HCT116 (cell line): Measurements from ENCODE around the gene GAK.

ENCODE experiments used
- EZH2phosphoT487 ChIP-seq: fragments of 200-600 bp; IDR thresholded peaks from 2 replicates; pipeline ENCODE4 v1.6.1; 2018; ENCODE audit warnings: antibody characterized with exemption, borderline replicate concordance
- POLR2AphosphoS5 ChIP-seq: IDR thresholded peaks from 2 replicates; pipeline ENCODE4 v1.6.1; 2011; ENCODE audit warnings: mild to moderate bottlenecking, low read depth, low read length, moderate library complexity
- RAD21 ChIP-seq: IDR thresholded peaks from 2 replicates; pipeline ENCODE4 v1.6.1; 2012; ENCODE audit warnings: low read depth, mild to moderate bottlenecking
- REST ChIP-seq: IDR thresholded peaks from 2 replicates; pipeline ENCODE4 v1.6.1; 2012; ENCODE audit warnings: low read depth
- SIN3A ChIP-seq: IDR thresholded peaks from 2 replicates; pipeline ENCODE4 v1.6.1; 2012; ENCODE audit warnings: low read depth
- SP1 ChIP-seq: IDR thresholded peaks from 2 replicates; pipeline ENCODE4 v1.6.1; 2012; ENCODE audit warnings: low read depth
- YY1 ChIP-seq: IDR thresholded peaks from 2 replicates; pipeline ENCODE4 v1.6.1; 2011; ENCODE audit warnings: low read length, low read depth, moderate library complexity, mild to moderate bottlenecking; ENCODE audit not compliant: insufficient replicate concordance; ENCODE audit errors: extremely low read depth
- TF ChIP-seq, protein P1 (sequence below), 3 experiments: fragments of 200-600 bp in 1 of 3; sonication (generic) in 1 of 3; IDR thresholded peaks in 2 of 3; conservative IDR thresholded peaks in 1 of 3; 2 replicates each; pipeline ENCODE4 v1.5.1; 2012 to 2017; ENCODE audit warnings: low read depth in 2 of 3, low read length in 2 of 3, antibody characterized with exemption in 1 of 3, borderline replicate concordance in 1 of 3, control low read depth in 1 of 3, mild to moderate bottlenecking in 1 of 3, mixed read lengths in 1 of 3, mixed run types in 1 of 3, moderate library complexity in 1 of 3; ENCODE audit not compliant: insufficient read depth in 1 of 3
- TF ChIP-seq, protein P2 (sequence below): IDR thresholded peaks from 2 replicates; pipeline ENCODE4 v1.6.1; 2012

DNA sequence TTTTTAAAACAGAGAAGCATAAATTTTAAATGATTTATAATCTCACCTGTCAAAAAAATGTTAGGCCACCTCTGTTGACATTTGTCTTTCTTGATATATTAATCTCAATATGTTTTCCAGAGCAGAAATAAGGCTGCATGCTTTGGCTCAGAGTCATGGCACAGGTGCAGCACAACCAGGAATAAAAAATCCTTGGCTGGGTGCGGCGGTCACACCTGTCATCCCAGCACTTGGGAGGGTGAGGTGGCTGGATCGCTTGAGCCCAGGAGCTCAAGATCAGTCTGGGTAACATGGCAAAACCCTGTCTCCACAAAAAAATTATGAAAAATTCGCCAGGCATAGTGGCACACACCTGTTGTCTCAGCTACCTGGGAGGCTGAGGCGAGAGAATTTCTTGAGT is 124.3 kb downstream of the GAK start:
- TF ChIP-seq YY1 (no peak), POLR2AphosphoS5 (no peak), SP1 (no peak), SIN3A (no peak), REST (no peak), EZH2phosphoT487 (no peak), RAD21 (no peak)
- TF ChIP-seq, protein P1, sequence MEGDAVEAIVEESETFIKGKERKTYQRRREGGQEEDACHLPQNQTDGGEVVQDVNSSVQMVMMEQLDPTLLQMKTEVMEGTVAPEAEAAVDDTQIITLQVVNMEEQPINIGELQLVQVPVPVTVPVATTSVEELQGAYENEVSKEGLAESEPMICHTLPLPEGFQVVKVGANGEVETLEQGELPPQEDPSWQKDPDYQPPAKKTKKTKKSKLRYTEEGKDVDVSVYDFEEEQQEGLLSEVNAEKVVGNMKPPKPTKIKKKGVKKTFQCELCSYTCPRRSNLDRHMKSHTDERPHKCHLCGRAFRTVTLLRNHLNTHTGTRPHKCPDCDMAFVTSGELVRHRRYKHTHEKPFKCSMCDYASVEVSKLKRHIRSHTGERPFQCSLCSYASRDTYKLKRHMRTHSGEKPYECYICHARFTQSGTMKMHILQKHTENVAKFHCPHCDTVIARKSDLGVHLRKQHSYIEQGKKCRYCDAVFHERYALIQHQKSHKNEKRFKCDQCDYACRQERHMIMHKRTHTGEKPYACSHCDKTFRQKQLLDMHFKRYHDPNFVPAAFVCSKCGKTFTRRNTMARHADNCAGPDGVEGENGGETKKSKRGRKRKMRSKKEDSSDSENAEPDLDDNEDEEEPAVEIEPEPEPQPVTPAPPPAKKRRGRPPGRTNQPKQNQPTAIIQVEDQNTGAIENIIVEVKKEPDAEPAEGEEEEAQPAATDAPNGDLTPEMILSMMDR (IDR thresholded peaks at IDR 0.05 in 2 of 3, conservative IDR thresholded peaks at IDR 0.05 in 1 of 3; ENCODE audit: borderline replicate concordance in 1 of 3, insufficient read depth in 1 of 3, low read depth in 2 of 3, low read length in 2 of 3), result no peak
- TF ChIP-seq, protein P2, sequence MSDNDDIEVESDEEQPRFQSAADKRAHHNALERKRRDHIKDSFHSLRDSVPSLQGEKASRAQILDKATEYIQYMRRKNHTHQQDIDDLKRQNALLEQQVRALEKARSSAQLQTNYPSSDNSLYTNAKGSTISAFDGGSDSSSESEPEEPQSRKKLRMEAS, result no peak
